Measurements from ENCODE around the gene NUP93. TPM values are rescaled to one million over a fixed set of nuclear protein-coding genes. Genes with fewer than 3 reads are reported as not detected.
A peak's percentile ranks its signal among the peaks of the same experiment; 100 is the strongest.

NUP93 gene
- total RNA-seq (2021) (74.7 and 92.4 TPM in 2 replicates), Bru-seq, nascent RNA (percentile 78 among the genes with signal in this experiment), BruChase-seq, experiment 1, labeled RNA remaining after a 2-hour chase (percentile 63 among the genes with signal in this experiment), BruChase-seq, experiment 2, labeled RNA remaining after a 6-hour chase (percentile 68 among the genes with signal in this experiment)
- long read RNA-seq, transcript NUP93-201 (22 exons, 2,741 nt), result major isoform, 161 of 614 reads
- long read RNA-seq, partial matches to known transcripts, result 439 of 614 reads
- long read RNA-seq, other reads (novel, unspliced or antisense), result 12 of 614 reads

DNA sequence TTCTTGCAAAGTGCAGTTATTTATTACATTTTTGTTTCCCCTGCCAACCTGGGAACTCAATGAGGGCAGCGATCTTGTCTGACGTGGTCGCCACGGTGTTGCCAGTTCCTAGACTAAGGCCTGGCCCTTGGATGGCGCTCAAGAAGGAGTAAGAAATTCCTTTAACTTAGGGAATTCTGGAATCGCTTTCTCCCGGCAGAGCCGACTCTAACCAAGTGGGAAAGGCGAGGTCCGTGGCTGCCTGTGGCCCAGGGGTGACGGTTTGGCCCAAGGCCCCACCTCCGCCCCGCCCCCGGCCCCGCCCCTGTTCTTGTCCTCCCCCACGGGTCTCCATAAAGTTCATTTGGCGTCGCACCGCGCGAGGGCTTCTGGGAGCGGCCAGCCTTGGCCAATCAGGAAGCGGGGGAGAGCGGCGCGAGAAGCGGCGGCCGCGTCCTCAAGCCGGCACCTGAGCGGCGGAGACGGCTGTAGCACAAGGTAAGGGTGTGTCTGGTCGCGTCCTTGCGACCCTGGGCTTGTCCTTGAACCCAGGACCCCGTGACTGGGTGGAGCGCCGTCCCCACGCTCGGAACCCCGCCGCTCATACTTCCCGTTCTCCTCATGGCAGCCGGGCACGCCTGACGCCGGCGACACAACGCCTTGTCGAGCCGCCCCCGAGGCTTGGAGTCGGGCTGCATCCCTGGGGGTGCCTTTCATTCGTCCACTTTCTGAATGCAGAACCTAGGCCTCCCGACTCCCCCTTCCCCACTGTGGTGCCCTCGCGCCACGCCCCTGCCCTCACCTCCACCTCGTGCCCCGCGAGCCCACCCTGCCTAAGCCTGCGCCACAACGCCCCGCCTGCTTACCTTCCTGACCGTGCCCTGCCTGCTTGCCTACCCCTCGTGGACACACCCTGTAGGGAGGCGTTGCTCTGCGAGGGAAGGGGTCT is at the start of gene NUP93:
Gene NUP93, plus strand, starts transcription at position 395 of the 928 bp plus-strand sequence. CDS start 18,119 bp downstream, outside the sequence.
- DNase-seq, result peak; percentile 85 to 88
- no peaks in the 10 kb centered on the region for H3K9me2 ChIP-seq (ENCODE audit: insufficient read depth)
- TF ChIP-seq EZH2 (IDR thresholded peaks at IDR 0.05; ENCODE audit: low read depth), result no peak
- TF ChIP-seq, protein P1, sequence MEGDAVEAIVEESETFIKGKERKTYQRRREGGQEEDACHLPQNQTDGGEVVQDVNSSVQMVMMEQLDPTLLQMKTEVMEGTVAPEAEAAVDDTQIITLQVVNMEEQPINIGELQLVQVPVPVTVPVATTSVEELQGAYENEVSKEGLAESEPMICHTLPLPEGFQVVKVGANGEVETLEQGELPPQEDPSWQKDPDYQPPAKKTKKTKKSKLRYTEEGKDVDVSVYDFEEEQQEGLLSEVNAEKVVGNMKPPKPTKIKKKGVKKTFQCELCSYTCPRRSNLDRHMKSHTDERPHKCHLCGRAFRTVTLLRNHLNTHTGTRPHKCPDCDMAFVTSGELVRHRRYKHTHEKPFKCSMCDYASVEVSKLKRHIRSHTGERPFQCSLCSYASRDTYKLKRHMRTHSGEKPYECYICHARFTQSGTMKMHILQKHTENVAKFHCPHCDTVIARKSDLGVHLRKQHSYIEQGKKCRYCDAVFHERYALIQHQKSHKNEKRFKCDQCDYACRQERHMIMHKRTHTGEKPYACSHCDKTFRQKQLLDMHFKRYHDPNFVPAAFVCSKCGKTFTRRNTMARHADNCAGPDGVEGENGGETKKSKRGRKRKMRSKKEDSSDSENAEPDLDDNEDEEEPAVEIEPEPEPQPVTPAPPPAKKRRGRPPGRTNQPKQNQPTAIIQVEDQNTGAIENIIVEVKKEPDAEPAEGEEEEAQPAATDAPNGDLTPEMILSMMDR (conservative IDR thresholded peaks at IDR 0.05), result no peak
- H3K9me3 ChIP-seq (ENCODE audit: insufficient read depth, low read depth), result no peaks in the 10 kb centered on the region
- peaks cover 9% of the 10 kb centered on the region; the same call in 1 of the 2 replicates for H4K20me1 ChIP-seq (ENCODE audit: insufficient read depth)
- peaks cover 17% of the 10 kb centered on the region for H3K4me1 ChIP-seq (replicated peaks; ENCODE audit: insufficient read depth)
- peaks cover 46% of the 10 kb centered on the region for H3K79me2 ChIP-seq (ENCODE audit: low read depth)
- intact Hi-C loops (cut with micrococcal nuclease; ENCODE audit: unreplicated experiment), result no loop called here
- no peaks in the 10 kb centered on the region for H3K27me3 ChIP-seq (ENCODE audit: insufficient read depth, low read depth)
- BruUV-seq (replicated peaks), result no TSS peak
- H2AFZ ChIP-seq, result peak within 1 kb of the TSS; percentile 90
- ChIA-PET POLR2A (ENCODE audit: unreplicated experiment) (interaction anchor here (0.6 to 0.7 kb wide), 3 partner anchors 47 to 1118 kb away, joined by 3 read pairs; no protein-coding TSS in a partner anchor), CTCF (interaction anchor here (0.6 kb wide), 2 partner anchors 116 to 394 kb away, joined by 3 to 5 read pairs; no protein-coding TSS in a partner anchor)
- H3K27ac ChIP-seq, result peak within 1 kb of the TSS; percentile 62
- no peaks in the 10 kb centered on the region for H3K36me3 ChIP-seq (ENCODE audit: low read depth)
- peak within 1 kb of the TSS; percentile 93 for H3K4me3 ChIP-seq
- peak within 1 kb of the TSS; percentile 92 for H3K4me2 ChIP-seq
- no peaks in the 10 kb centered on the region; the same call in 1 of the 2 replicates for H3F3A ChIP-seq (ENCODE audit: insufficient read depth, low read depth)

DNA sequence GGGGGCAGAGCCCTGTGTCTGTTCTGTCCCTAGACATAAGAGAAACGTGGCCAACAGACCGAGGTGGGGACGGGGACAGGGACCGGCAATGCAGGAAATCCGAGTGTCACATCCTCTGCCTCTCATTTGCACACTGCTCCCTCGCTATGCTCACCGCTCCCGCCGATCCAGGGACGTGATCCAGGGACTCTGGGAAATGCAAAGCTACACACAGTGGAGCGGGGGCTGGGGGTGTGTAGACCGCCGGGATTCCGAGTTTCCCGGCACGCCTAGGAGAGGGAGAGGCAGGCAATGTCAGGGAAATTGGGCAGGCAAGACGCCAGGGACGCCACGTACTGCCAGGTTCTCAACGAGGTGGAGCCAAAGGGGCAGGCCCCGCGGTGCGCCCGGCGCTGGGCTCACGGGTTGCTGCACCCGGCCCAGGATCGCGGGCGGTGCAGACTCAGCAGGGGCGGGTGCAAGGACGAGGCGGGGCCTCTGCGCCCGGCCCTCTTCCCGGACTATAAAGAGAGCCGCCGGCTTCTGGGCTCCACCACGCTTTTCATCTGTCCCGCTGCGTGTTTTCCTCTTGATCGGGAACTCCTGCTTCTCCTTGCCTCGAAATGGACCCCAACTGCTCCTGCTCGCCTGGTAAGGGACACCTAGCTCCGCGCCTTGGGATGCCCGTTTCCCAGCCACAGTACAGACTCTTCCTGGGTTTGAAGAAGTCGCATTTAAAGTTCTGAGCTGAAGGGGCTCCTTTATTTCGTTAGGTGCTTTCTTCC is 47.8 kb upstream of the NUP93 start, which contains the start of gene MT1X:
Gene MT1X, plus strand, starts transcription at position 532 of the 764 bp plus-strand sequence. Its CDS starts 71 bp downstream, at position 603.
- Histone ChIP-seq H3K79me2 (ENCODE audit: low read depth) (no peaks in the 10 kb centered on the region), H3K4me2 (peak within 1 kb of the TSS; percentile 99), H3F3A (ENCODE audit: insufficient read depth, low read depth) (peaks cover 29% of the 10 kb centered on the region), H3K27me3 (ENCODE audit: insufficient read depth, low read depth) (no peaks in the 10 kb centered on the region), H3K9me2 (ENCODE audit: insufficient read depth) (no peaks in the 10 kb centered on the region), H2AFZ (peak within 1 kb of the TSS; percentile 77), H4K20me1 (ENCODE audit: insufficient read depth) (no peaks in the 10 kb centered on the region), H3K4me3 (peak within 1 kb of the TSS; percentile 79), H3K9me3 (ENCODE audit: insufficient read depth, low read depth) (peaks cover 6% of the 10 kb centered on the region; the same call in 1 of the 2 replicates), H3K36me3 (ENCODE audit: low read depth) (no peaks in the 10 kb centered on the region), H3K4me1 (replicated peaks; ENCODE audit: insufficient read depth) (peaks cover 36% of the 10 kb centered on the region), H3K27ac (no peak within 1 kb of the TSS)
- TF ChIP-seq EZH2 (IDR thresholded peaks at IDR 0.05; ENCODE audit: low read depth), result no peak
- TF ChIP-seq, protein P1 (conservative IDR thresholded peaks at IDR 0.05), result no peak
- ChIA-PET POLR2A (ENCODE audit: unreplicated experiment) (interaction anchor here (0.6 kb wide), 1 partner anchor 26 kb away, joined by 4 read pairs; no protein-coding TSS in a partner anchor), CTCF (no interaction called here)
- intact Hi-C loops (cut with micrococcal nuclease; ENCODE audit: unreplicated experiment), result loop anchor here (1.0 to 5.0 kb wide), 3 partner anchors 25 to 75 kb away; partner anchors contain the start of gene MT1F
- no TSS peak for BruUV-seq (replicated peaks)
- DNase-seq, result peak; percentile 73 to 91
